Keratinocyte (primary cell): ENCODE data around the gene CFAP68.

Experiments
- EZH2 ChIP-seq: IDR thresholded peaks from one replicate; pipeline ENCODE4 v1.6.1; 2012; ENCODE audit warnings: inconsistent platforms, mild to moderate bottlenecking, low read length, moderate library complexity
- TF ChIP-seq, protein P1 (sequence below), 3 experiments: IDR thresholded peaks in 1 of 3; conservative IDR thresholded peaks in 1 of 3; optimal IDR thresholded peaks in 1 of 3; 2 replicates in 2 of 3; 3 replicates in 1 of 3; pipeline versions ENCODE3 to v1.5.1; 2011; ENCODE audit warnings: low read length in 3 of 3, mild to moderate bottlenecking in 3 of 3, moderate library complexity in 2 of 3, control low read depth in 1 of 3, inconsistent platforms in 1 of 3; ENCODE audit not compliant: insufficient read depth in 2 of 3; ENCODE audit errors: extremely low read depth in 1 of 3

DNA sequence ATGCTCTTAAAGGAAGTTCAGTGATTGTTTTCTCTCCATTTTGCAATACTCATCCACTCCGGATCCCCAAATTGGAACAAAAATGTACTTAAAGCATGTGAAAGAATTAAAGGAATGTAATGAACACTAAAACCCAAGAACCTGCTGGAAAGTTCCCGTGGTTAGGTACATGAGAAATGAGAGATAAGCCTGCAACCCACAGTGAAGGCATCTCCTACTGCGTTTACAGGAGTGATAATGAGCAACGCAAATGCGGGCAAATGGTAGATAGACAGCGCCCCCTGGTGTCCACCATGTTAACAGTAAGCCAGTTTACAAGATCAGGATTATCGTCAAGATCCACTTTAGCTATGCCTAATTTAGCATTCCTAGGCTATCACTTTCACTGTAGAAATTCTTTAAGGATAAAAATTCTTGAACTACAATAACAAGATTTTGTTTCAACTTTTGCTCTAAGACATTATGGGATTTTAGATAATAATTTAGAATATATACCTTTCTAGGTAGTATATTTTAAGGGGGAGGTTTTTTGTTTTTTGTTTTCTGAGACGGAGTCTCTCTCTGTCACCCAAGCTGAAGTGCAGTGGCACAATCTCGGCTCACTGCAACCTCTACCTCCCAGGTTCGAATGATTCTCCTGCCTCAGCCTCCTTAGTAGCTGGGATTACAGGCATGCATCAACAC lies 37.8 kb upstream of the CFAP68 start:
- TF ChIP-seq, protein P1, sequence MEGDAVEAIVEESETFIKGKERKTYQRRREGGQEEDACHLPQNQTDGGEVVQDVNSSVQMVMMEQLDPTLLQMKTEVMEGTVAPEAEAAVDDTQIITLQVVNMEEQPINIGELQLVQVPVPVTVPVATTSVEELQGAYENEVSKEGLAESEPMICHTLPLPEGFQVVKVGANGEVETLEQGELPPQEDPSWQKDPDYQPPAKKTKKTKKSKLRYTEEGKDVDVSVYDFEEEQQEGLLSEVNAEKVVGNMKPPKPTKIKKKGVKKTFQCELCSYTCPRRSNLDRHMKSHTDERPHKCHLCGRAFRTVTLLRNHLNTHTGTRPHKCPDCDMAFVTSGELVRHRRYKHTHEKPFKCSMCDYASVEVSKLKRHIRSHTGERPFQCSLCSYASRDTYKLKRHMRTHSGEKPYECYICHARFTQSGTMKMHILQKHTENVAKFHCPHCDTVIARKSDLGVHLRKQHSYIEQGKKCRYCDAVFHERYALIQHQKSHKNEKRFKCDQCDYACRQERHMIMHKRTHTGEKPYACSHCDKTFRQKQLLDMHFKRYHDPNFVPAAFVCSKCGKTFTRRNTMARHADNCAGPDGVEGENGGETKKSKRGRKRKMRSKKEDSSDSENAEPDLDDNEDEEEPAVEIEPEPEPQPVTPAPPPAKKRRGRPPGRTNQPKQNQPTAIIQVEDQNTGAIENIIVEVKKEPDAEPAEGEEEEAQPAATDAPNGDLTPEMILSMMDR (optimal IDR thresholded peaks at IDR 0.05 in 1 of 3, IDR thresholded peaks at IDR 0.05 in 1 of 3, conservative IDR thresholded peaks at IDR 0.05 in 1 of 3; ENCODE audit: extremely low read depth in 1 of 3, insufficient read depth in 2 of 3, low read length in 3 of 3): peak; percentile 74 to 96 (median 85)
- no peak for TF ChIP-seq EZH2
